ENCODE measurements around the gene DPP10. TPM values are rescaled to one million over a fixed set of nuclear protein-coding genes. Genes with fewer than 3 reads are reported as not detected.

Gene DPP10
- total RNA-seq, 1 donor from 2014 or later, result 1.1 TPM

- Mint-ChIP-seq H3K27me3 (ENCODE audit: low read depth, unreplicated experiment) (no peaks in the 10 kb centered on the region), H3K4me1 (ENCODE audit: low read depth, unreplicated experiment) (no peaks in the 10 kb centered on the region), H3K4me3 (ENCODE audit: unreplicated experiment) (no peak overlapping the region), H3K36me3 (ENCODE audit: low read depth, unreplicated experiment) (no peaks in the 10 kb centered on the region), H3K27ac (ENCODE audit: unreplicated experiment) (no peak overlapping the region), H3K9me3 (ENCODE audit: unreplicated experiment) (no peaks in the 10 kb centered on the region)
- FAIRE-seq, result no peak
- Histone ChIP-seq H3K9ac (ENCODE audit: low read length) (no peak overlapping the region), H2AFZ (ENCODE audit: low read depth, low read length) (no peak overlapping the region), H3K36me3 (ENCODE audit: insufficient read depth, low read length) (no peaks in the 10 kb centered on the region), H3K79me2 (ENCODE audit: insufficient read depth, low read length) (no peaks in the 10 kb centered on the region), H4K20me1 (ENCODE audit: insufficient read depth, low read length) (no peaks in the 10 kb centered on the region), H3K27ac (ENCODE audit: low read depth, low read length) (no peak overlapping the region), H3K4me1 (ENCODE audit: insufficient read depth, low read length) (no peaks in the 10 kb centered on the region), H3K9me3 (ENCODE audit: insufficient read depth, low read depth, low read length) (no peaks in the 10 kb centered on the region), H3K4me3 (ENCODE audit: insufficient read depth, low read depth, low read length) (no peak overlapping the region), H3K27me3 (ENCODE audit: insufficient read depth, low read length) (no peaks in the 10 kb centered on the region), H3K4me2 (ENCODE audit: low read length) (no peak overlapping the region)
- TF ChIP-seq EZH2 (IDR thresholded peaks at IDR 0.05; ENCODE audit: insufficient read depth, low read length) (no peak), CTCF (IDR thresholded peaks at IDR 0.05; ENCODE audit: insufficient read depth, low read depth, low read length) (no peak)
- no peak for DNase-seq (ENCODE audit: low read depth)
Measured at GRCh38 chr2:115782286-115782685, 1339.8 kb downstream of the DPP10 start.

GRCh38 chr2:115796078-115796477, 1353.6 kb downstream of the DPP10 start:
- TF ChIP-seq CTCF (IDR thresholded peaks at IDR 0.05; ENCODE audit: insufficient read depth, low read depth, low read length) (no peak), EZH2 (IDR thresholded peaks at IDR 0.05; ENCODE audit: insufficient read depth, low read length) (no peak)
- Histone ChIP-seq H3K4me3 (ENCODE audit: insufficient read depth, low read depth, low read length) (no peak overlapping the region), H3K4me1 (ENCODE audit: insufficient read depth, low read length) (no peaks in the 10 kb centered on the region), H3K4me2 (ENCODE audit: low read length) (no peak overlapping the region), H3K9ac (ENCODE audit: low read length) (no peak overlapping the region), H3K36me3 (ENCODE audit: insufficient read depth, low read length) (no peaks in the 10 kb centered on the region), H4K20me1 (ENCODE audit: insufficient read depth, low read length) (no peaks in the 10 kb centered on the region), H3K27me3 (ENCODE audit: insufficient read depth, low read length) (no peaks in the 10 kb centered on the region), H3K27ac (ENCODE audit: low read depth, low read length) (no peak overlapping the region), H2AFZ (ENCODE audit: low read depth, low read length) (no peak overlapping the region), H3K79me2 (ENCODE audit: insufficient read depth, low read length) (no peaks in the 10 kb centered on the region), H3K9me3 (ENCODE audit: insufficient read depth, low read depth, low read length) (no peaks in the 10 kb centered on the region)
- FAIRE-seq (no peak), DNase-seq (ENCODE audit: low read depth) (no peak)
- Mint-ChIP-seq H3K4me1 (ENCODE audit: low read depth, unreplicated experiment) (no peaks in the 10 kb centered on the region), H3K27ac (ENCODE audit: unreplicated experiment) (no peak overlapping the region), H3K9me3 (ENCODE audit: unreplicated experiment) (no peaks in the 10 kb centered on the region), H3K36me3 (ENCODE audit: low read depth, unreplicated experiment) (no peaks in the 10 kb centered on the region), H3K4me3 (ENCODE audit: unreplicated experiment) (no peak overlapping the region), H3K27me3 (ENCODE audit: low read depth, unreplicated experiment) (no peaks in the 10 kb centered on the region)

GRCh38 chr2:115807276-115807675, 1364.8 kb downstream of the DPP10 start:
- H3K4me3 ChIP-seq (ENCODE audit: insufficient read depth, low read depth, low read length), result no peak overlapping the region
- H3K4me3 Mint-ChIP-seq (ENCODE audit: unreplicated experiment), result no peak overlapping the region
- TF ChIP-seq EZH2 (IDR thresholded peaks at IDR 0.05; ENCODE audit: insufficient read depth, low read length) (no peak), CTCF (IDR thresholded peaks at IDR 0.05; ENCODE audit: insufficient read depth, low read depth, low read length) (no peak)
- no peaks in the 10 kb centered on the region for H3K4me1 Mint-ChIP-seq (ENCODE audit: low read depth, unreplicated experiment)
- no peak overlapping the region for H3K9ac ChIP-seq (ENCODE audit: low read length)
- H3K27ac ChIP-seq (ENCODE audit: low read depth, low read length), result no peak overlapping the region
- H3K27me3 ChIP-seq (ENCODE audit: insufficient read depth, low read length), result no peaks in the 10 kb centered on the region
- no peaks in the 10 kb centered on the region for H4K20me1 ChIP-seq (ENCODE audit: insufficient read depth, low read length)
- no peak overlapping the region for H2AFZ ChIP-seq (ENCODE audit: low read depth, low read length)
- no peak overlapping the region for H3K4me2 ChIP-seq (ENCODE audit: low read length)
- H3K9me3 ChIP-seq (ENCODE audit: insufficient read depth, low read depth, low read length), result no peaks in the 10 kb centered on the region
- peaks cover 2% of the 10 kb centered on the region for H3K36me3 Mint-ChIP-seq (ENCODE audit: low read depth, unreplicated experiment)
- no peaks in the 10 kb centered on the region for H3K36me3 ChIP-seq (ENCODE audit: insufficient read depth, low read length)
- no peaks in the 10 kb centered on the region for H3K4me1 ChIP-seq (ENCODE audit: insufficient read depth, low read length)
- FAIRE-seq, result no peak
- H3K27ac Mint-ChIP-seq (ENCODE audit: unreplicated experiment), result no peak overlapping the region
- no peaks in the 10 kb centered on the region for H3K79me2 ChIP-seq (ENCODE audit: insufficient read depth, low read length)
- no peaks in the 10 kb centered on the region for H3K27me3 Mint-ChIP-seq (ENCODE audit: low read depth, unreplicated experiment)
- DNase-seq (ENCODE audit: low read depth), result no peak
- peaks cover 8% of the 10 kb centered on the region for H3K9me3 Mint-ChIP-seq (ENCODE audit: unreplicated experiment)
